ENCODE data around the gene YAP1. TPM values are rescaled to one million over a fixed set of nuclear protein-coding genes. Genes with fewer than 3 reads are reported as not detected.

YAP1 gene
- total and polyA plus RNA-seq, 2 of the 4 experiments (the other 2 are of a cell fraction), result 121 to 251 TPM

DNA sequence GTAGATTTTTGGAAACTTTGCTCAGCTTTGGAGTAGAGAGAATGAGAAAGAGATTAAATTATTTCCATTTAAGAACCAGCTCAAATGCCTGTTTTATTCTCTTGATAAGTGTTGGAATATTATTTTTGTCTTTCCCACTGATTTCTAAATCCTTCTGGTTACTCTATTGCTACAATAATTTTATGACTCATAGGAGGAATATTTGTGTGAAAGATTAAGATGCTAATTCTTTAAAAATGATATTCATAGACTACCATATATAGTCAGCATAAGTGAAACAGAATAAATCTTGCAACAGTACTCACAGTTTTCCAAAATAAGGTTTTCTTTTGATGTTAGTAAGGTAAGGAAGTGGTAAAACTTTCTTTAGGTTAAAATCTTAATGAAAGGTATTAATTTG lies 60.9 kb downstream of the YAP1 start:
- Histone ChIP-seq H4K91ac (ENCODE audit: insufficient read depth, low read depth, low read length) (no peak overlapping the region), H3K14ac (replicated peaks; ENCODE audit: low read depth, low read length) (peak overlapping the region; percentile 81; the same call in 1 of the 2 replicates), H3K56ac (ENCODE audit: extremely low read depth, insufficient read depth, low read length) (peak overlapping the region; percentile 91; the same call in 1 of the 2 replicates), H4K5ac (ENCODE audit: low read depth, low read length) (0 out of 2 replicates have a peak overlapping the region, but pooled peaks have one; percentile 80), H3K9me3 (ENCODE audit: control insufficient read depth, insufficient read depth, low read length) (no peaks in the 10 kb centered on the region), H4K20me1 (ENCODE audit: insufficient read depth, low read length) (peaks cover 5% of the 10 kb centered on the region; the same call in 1 of the 2 replicates), H3K36me3 (ENCODE audit: control insufficient read depth, insufficient read depth, low read length) (peaks cover 5% of the 10 kb centered on the region), H3K4ac (ENCODE audit: low read depth, low read length) (peak overlapping the region; percentile 72; the same call in 1 of the 2 replicates), H2AK5ac (ENCODE audit: low read depth, low read length) (no peak overlapping the region), H3K4me3 (ENCODE audit: insufficient read depth, low read depth, low read length) (no peak overlapping the region), H3K9me1 (ENCODE audit: insufficient read depth, low read length) (peaks cover 15% of the 10 kb centered on the region), H2BK15ac (ENCODE audit: low read depth, low read length) (no peak overlapping the region), H2BK5ac (ENCODE audit: low read depth, low read length, poor library complexity, severe bottlenecking) (peak overlapping the region; percentile 99), H2BK120ac (ENCODE audit: low read depth, low read length) (peak overlapping the region; percentile 89; the same call in 1 of the 2 replicates), H2BK20ac (ENCODE audit: low read depth, low read length) (no peak overlapping the region), H4K8ac (ENCODE audit: low read depth in 2 of 2, low read length in 2 of 2) (peak overlapping the region; percentile 84; a peak in 2 of 4 replicates), H3K4me2 (ENCODE audit: low read depth, low read length) (peak overlapping the region; percentile 53; the same call in 1 of the 2 replicates), H3K27me3 (ENCODE audit: control insufficient read depth, insufficient read depth, low read length) (no peaks in the 10 kb centered on the region), H3K27ac (ENCODE audit: insufficient read depth, low read length) (peak overlapping the region; percentile 97), H3K18ac (ENCODE audit: low read depth, low read length) (peak overlapping the region; percentile 88; the same call in 1 of the 2 replicates), H3K79me1 (ENCODE audit: low read depth in 1 of 2, low read length in 2 of 2) (peaks cover 20 to 56% of the 10 kb centered on the region in 2 experiments), H2AK9ac (replicated peaks; ENCODE audit: low read depth, low read length, poor library complexity) (no peak overlapping the region), H3K4me1 (ENCODE audit: control insufficient read depth, insufficient read depth, low read length) (peaks cover 18% of the 10 kb centered on the region), H3K23ac (ENCODE audit: low read depth, low read length) (peak overlapping the region; percentile 81; the same call in 1 of the 2 replicates), H2AFZ (replicated peaks; ENCODE audit: low read length, poor library complexity) (no peak overlapping the region), H3K9ac (ENCODE audit: low read depth, low read length) (peak overlapping the region; percentile 67; the same call in 1 of the 2 replicates)
- ChIA-PET CTCF (interaction anchor here (1.1 kb wide), 1 partner anchor 29 kb away, joined by 5 read pairs; no protein-coding TSS in a partner anchor), POLR2A (ENCODE audit: unreplicated experiment) (interaction anchor here (0.6 to 0.7 kb wide), 2 partner anchors 12 to 15 kb away, joined by 3 to 6 read pairs; no protein-coding TSS in a partner anchor)
- ATAC-seq (ENCODE audit: low read depth) (peak; percentile 65), DNase-seq (peak; percentile 85)
- dilution Hi-C loops (cut with HindIII; ENCODE audit: low sequenced_read_pairs, unreplicated experiment) (no loop called here), in situ Hi-C loops (cut with MboI; ENCODE audit: low sequenced_read_pairs) (no loop called here), intact Hi-C loops (cut with micrococcal nuclease) (loop anchor here (5.0 kb wide), 1 partner anchor 59 kb away; the partner anchor contains the start of gene YAP1)
- TF ChIP-seq MAFK (IDR thresholded peaks at IDR 0.05; ENCODE audit: low read depth, low read length), result no peak
- TF ChIP-seq FOS (IDR thresholded peaks at IDR 0.05; ENCODE audit: low read depth, low read length), result peak; percentile 82
- peak; percentile 84 for TF ChIP-seq CEBPB (IDR thresholded peaks at IDR 0.05; ENCODE audit: low read depth, low read length)
- BruUV-seq (replicated peaks), result no TSS peak
